Measurements from ENCODE around the gene SF3B2.
"Not testable (repeated sequence)": the region's sequence is repeated elsewhere in the genome, so short reads cannot be mapped to it uniquely, and the experiment has no call there.

Gene SF3B2

GRCh38 chr11:66072518-66072917, 20.4 kb downstream of the SF3B2 start:
- H3K27ac ChIP-seq (ENCODE audit: low read depth, low read length) = no peak overlapping the region

DNA sequence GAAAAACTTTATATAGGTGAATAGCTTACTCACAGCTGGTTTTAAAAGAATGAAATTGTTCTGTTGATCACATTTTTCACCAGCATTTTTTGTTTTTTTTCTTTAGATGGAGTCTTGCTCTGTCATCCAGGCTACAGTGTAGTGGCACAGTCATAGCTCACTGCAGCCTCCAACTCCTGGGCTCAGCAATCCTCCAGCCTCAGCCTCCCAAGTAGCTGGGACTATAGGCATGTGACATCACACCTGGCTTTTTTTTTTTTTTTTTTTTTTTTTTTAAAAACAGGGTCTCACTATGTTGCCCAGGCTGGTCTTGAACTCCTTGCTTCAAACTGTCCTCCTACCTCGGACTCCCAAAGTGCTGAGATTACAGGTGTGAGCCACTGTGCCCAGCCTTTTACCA, 21.5 kb downstream of the SF3B2 start:
- Histone ChIP-seq H3K4me1 (ENCODE audit: control insufficient read depth in 1 of 2, insufficient read depth in 2 of 2, low read length in 2 of 2) (peaks cover 9 to 13% of the 10 kb centered on the region in 2 donors), H3K27ac (ENCODE audit: low read depth, low read length) (no peak overlapping the region), H3K27me3 (ENCODE audit: control insufficient read depth in 1 of 2, insufficient read depth in 2 of 2, low read length in 2 of 2) (no peaks in the 10 kb centered on the region), H3K9me3 (ENCODE audit: control insufficient read depth in 1 of 2, low read length in 2 of 2) (no peaks in the 10 kb centered on the region), H3K4me3 (ENCODE audit: low read depth in 1 of 2, low read length in 2 of 2) (no peak overlapping the region), H3K36me3 (ENCODE audit: control insufficient read depth in 1 of 2, insufficient read depth in 2 of 2, low read length in 2 of 2) (peaks cover 3 to 7% of the 10 kb centered on the region in 2 donors), H3K9ac (ENCODE audit: low read depth in 1 of 2, low read length in 2 of 2) (no peak overlapping the region)

More at GRCh38 chr11:66072518-66072917, 20.4 kb downstream of the SF3B2 start:
- Histone ChIP-seq H3K4me3 (ENCODE audit: low read depth in 1 of 2, low read length in 2 of 2) (no peak overlapping the region), H3K36me3 (ENCODE audit: control insufficient read depth in 1 of 2, insufficient read depth in 2 of 2, low read length in 2 of 2) (peaks cover 4 to 19% of the 10 kb centered on the region in 2 donors), H3K9me3 (ENCODE audit: control insufficient read depth in 1 of 2, low read length in 2 of 2) (no peaks in the 10 kb centered on the region), H3K27me3 (ENCODE audit: control insufficient read depth in 1 of 2, insufficient read depth in 2 of 2, low read length in 2 of 2) (no peaks in the 10 kb centered on the region), H3K9ac (ENCODE audit: low read depth in 1 of 2, low read length in 2 of 2) (no peak overlapping the region), H3K4me1 (ENCODE audit: control insufficient read depth in 1 of 2, insufficient read depth in 2 of 2, low read length in 2 of 2) (peaks cover 9 to 16% of the 10 kb centered on the region in 2 donors)

- Histone ChIP-seq H3K4me3 (ENCODE audit: low read depth in 1 of 2, low read length in 2 of 2) (no peak overlapping the region), H3K27me3 (ENCODE audit: control insufficient read depth in 1 of 2, insufficient read depth in 2 of 2, low read length in 2 of 2) (no peaks in the 10 kb centered on the region), H3K9me3 (ENCODE audit: control insufficient read depth in 1 of 2, low read length in 2 of 2) (no peaks in the 10 kb centered on the region), H3K4me1 (ENCODE audit: control insufficient read depth in 1 of 2, insufficient read depth in 2 of 2, low read length in 2 of 2) (peaks cover 2 to 12% of the 10 kb centered on the region in 2 donors), H3K27ac (ENCODE audit: low read depth, low read length) (no peak overlapping the region), H3K9ac (ENCODE audit: low read depth in 1 of 2, low read length in 2 of 2) (no peak overlapping the region), H3K36me3 (ENCODE audit: control insufficient read depth in 1 of 2, insufficient read depth in 2 of 2, low read length in 2 of 2) (peaks cover 0 to 3% of the 10 kb centered on the region in 2 donors)
These were observed 23.1 kb downstream of the SF3B2 start for GRCh38 chr11:66075273-66075672.

- Histone ChIP-seq H3K27ac (ENCODE audit: low read depth, low read length) (no peak overlapping the region), H3K36me3 (ENCODE audit: control insufficient read depth in 1 of 2, insufficient read depth in 2 of 2, low read length in 2 of 2) (peaks cover 0 to 3% of the 10 kb centered on the region in 2 donors), H3K4me1 (ENCODE audit: control insufficient read depth in 1 of 2, insufficient read depth in 2 of 2, low read length in 2 of 2) (peaks cover 12 to 19% of the 10 kb centered on the region in 2 donors), H3K9ac (ENCODE audit: low read depth in 1 of 2, low read length in 2 of 2) (no peak overlapping the region), H3K4me3 (ENCODE audit: low read depth in 1 of 2, low read length in 2 of 2) (no peak overlapping the region), H3K27me3 (ENCODE audit: control insufficient read depth in 1 of 2, insufficient read depth in 2 of 2, low read length in 2 of 2) (no peaks in the 10 kb centered on the region), H3K9me3 (ENCODE audit: control insufficient read depth in 1 of 2, low read length in 2 of 2) (no peaks in the 10 kb centered on the region)
These were observed 24.4 kb downstream of the SF3B2 start for GRCh38 chr11:66076561-66076960.

DNA sequence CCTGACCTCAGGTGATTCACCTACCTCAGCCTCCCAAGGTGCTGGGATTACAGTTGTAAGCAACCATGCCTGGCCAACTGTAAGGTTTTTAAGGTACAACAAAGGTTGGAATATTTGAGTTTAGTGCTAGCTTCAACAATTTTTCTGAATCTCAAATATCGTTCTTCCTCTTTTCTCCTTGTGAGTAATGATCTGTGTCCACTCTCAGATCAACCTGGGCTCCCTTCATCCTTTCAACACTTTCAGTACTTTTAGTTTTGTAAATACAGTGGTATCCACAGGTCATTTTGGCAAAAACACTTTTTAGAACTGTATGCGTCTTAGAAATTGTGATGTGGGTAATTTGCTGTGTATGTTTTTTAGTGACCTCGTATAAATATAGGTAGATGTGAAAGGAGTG, 25.8 kb downstream of the SF3B2 start:
- peaks cover 0 to 3% of the 10 kb centered on the region in 2 donors for H3K36me3 ChIP-seq (ENCODE audit: control insufficient read depth in 1 of 2, insufficient read depth in 2 of 2, low read length in 2 of 2)
- no peak overlapping the region for H3K4me3 ChIP-seq (ENCODE audit: low read depth in 1 of 2, low read length in 2 of 2)
- no peaks in the 10 kb centered on the region for H3K27me3 ChIP-seq (ENCODE audit: control insufficient read depth in 1 of 2, insufficient read depth in 2 of 2, low read length in 2 of 2)
- no peak overlapping the region for H3K9ac ChIP-seq (ENCODE audit: low read depth in 1 of 2, low read length in 2 of 2)
- H3K27ac ChIP-seq (ENCODE audit: low read depth, low read length) = no peak overlapping the region
- H3K4me1 ChIP-seq (ENCODE audit: control insufficient read depth in 1 of 2, insufficient read depth in 2 of 2, low read length in 2 of 2) = peaks cover 20 to 24% of the 10 kb centered on the region in 2 donors
- H3K9me3 ChIP-seq (ENCODE audit: control insufficient read depth in 1 of 2, low read length in 2 of 2) = no peaks in the 10 kb centered on the region

GRCh38 chr11:66078949-66079348, 26.8 kb downstream of the SF3B2 start:
- not testable (repeated sequence) for H3K27ac ChIP-seq (ENCODE audit: low read depth, low read length)
- H3K4me1 ChIP-seq (ENCODE audit: control insufficient read depth in 1 of 2, insufficient read depth in 2 of 2, low read length in 2 of 2) = peaks cover 30 to 35% of the 10 kb centered on the region in 2 donors

GRCh38 chr11:66080055-66080817, 28.1 kb downstream of the SF3B2 start:
- H3K9ac ChIP-seq (ENCODE audit: low read depth in 1 of 2, low read length in 2 of 2) = no peak overlapping the region
- H3K36me3 ChIP-seq (ENCODE audit: control insufficient read depth in 1 of 2, insufficient read depth in 2 of 2, low read length in 2 of 2) = peaks cover 0 to 3% of the 10 kb centered on the region in 2 donors
- no peaks in the 10 kb centered on the region for H3K27me3 ChIP-seq (ENCODE audit: control insufficient read depth in 1 of 2, insufficient read depth in 2 of 2, low read length in 2 of 2)
- H3K27ac ChIP-seq (ENCODE audit: low read depth, low read length) = no peak overlapping the region
- no peaks in the 10 kb centered on the region for H3K9me3 ChIP-seq (ENCODE audit: control insufficient read depth in 1 of 2, low read length in 2 of 2)
- H3K4me3 ChIP-seq (ENCODE audit: low read depth in 1 of 2, low read length in 2 of 2) = no peak overlapping the region
- H3K4me1 ChIP-seq (ENCODE audit: control insufficient read depth in 1 of 2, insufficient read depth in 2 of 2, low read length in 2 of 2) = peaks cover 33 to 39% of the 10 kb centered on the region in 2 donors

More at GRCh38 chr11:66078949-66079348, 26.8 kb downstream of the SF3B2 start:
- not testable (repeated sequence) for H3K4me3 ChIP-seq (ENCODE audit: low read depth in 1 of 2, low read length in 2 of 2); H3K9me3 ChIP-seq (ENCODE audit: control insufficient read depth in 1 of 2, low read length in 2 of 2); H3K9ac ChIP-seq (ENCODE audit: low read depth in 1 of 2, low read length in 2 of 2); H3K36me3 ChIP-seq (ENCODE audit: control insufficient read depth in 1 of 2, insufficient read depth in 2 of 2, low read length in 2 of 2); H3K27me3 ChIP-seq (ENCODE audit: control insufficient read depth in 1 of 2, insufficient read depth in 2 of 2, low read length in 2 of 2)

DNA sequence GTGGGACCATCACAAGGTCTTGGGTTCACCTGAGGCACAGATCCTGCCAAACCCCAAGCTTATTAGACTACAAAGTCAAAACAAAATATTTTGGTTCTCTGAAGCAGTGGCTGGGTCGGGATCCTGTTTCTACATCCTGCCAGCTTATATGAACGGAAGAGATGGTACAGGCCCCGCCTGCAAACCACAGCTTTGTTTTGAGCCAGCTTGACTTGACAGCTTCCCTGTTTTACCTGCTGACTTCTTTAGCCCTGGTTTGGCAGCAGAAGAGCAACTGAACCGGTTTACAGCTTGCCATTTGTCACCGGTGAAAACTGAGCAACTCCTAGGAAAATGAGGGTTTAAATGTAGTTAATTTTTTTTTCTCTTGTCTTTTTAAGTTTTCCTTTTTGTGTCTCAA, 29.3 kb downstream of the SF3B2 start:
- Histone ChIP-seq H3K9me3 (ENCODE audit: control insufficient read depth in 1 of 2, low read length in 2 of 2) (no peaks in the 10 kb centered on the region), H3K36me3 (ENCODE audit: control insufficient read depth in 1 of 2, insufficient read depth in 2 of 2, low read length in 2 of 2) (peaks cover 0 to 3% of the 10 kb centered on the region in 2 donors), H3K4me1 (ENCODE audit: control insufficient read depth in 1 of 2, insufficient read depth in 2 of 2, low read length in 2 of 2) (peaks cover 33 to 39% of the 10 kb centered on the region in 2 donors), H3K4me3 (ENCODE audit: low read depth in 1 of 2, low read length in 2 of 2) (peak overlapping the region in 1 of 2 donors; percentile 4), H3K9ac (ENCODE audit: low read depth in 1 of 2, low read length in 2 of 2) (peak overlapping the region in 1 of 2 donors; percentile 39), H3K27me3 (ENCODE audit: control insufficient read depth in 1 of 2, insufficient read depth in 2 of 2, low read length in 2 of 2) (no peaks in the 10 kb centered on the region), H3K27ac (ENCODE audit: low read depth, low read length) (peak overlapping the region; percentile 34)

GRCh38 chr11:66082946-66083698, 31.0 kb downstream of the SF3B2 start:
- H3K4me1 ChIP-seq (ENCODE audit: control insufficient read depth in 1 of 2, insufficient read depth in 2 of 2, low read length in 2 of 2) = peaks cover 33 to 39% of the 10 kb centered on the region in 2 donors
- no peak overlapping the region for H3K27ac ChIP-seq (ENCODE audit: low read depth, low read length)

GRCh38 chr11:66083767-66084166, 31.6 kb downstream of the SF3B2 start:
- Histone ChIP-seq H3K27ac (ENCODE audit: low read depth, low read length) (no peak overlapping the region), H3K4me3 (ENCODE audit: low read depth in 1 of 2, low read length in 2 of 2) (no peak overlapping the region), H3K9ac (ENCODE audit: low read depth in 1 of 2, low read length in 2 of 2) (peak overlapping the region in 1 of 2 donors; percentile 38), H3K4me1 (ENCODE audit: control insufficient read depth in 1 of 2, insufficient read depth in 2 of 2, low read length in 2 of 2) (peaks cover 33 to 39% of the 10 kb centered on the region in 2 donors), H3K27me3 (ENCODE audit: control insufficient read depth in 1 of 2, insufficient read depth in 2 of 2, low read length in 2 of 2) (no peaks in the 10 kb centered on the region), H3K9me3 (ENCODE audit: control insufficient read depth in 1 of 2, low read length in 2 of 2) (no peaks in the 10 kb centered on the region), H3K36me3 (ENCODE audit: control insufficient read depth in 1 of 2, insufficient read depth in 2 of 2, low read length in 2 of 2) (no peaks in the 10 kb centered on the region)

More at GRCh38 chr11:66082946-66083698, 31.0 kb downstream of the SF3B2 start:
- Histone ChIP-seq H3K36me3 (ENCODE audit: control insufficient read depth in 1 of 2, insufficient read depth in 2 of 2, low read length in 2 of 2) (no peaks in the 10 kb centered on the region), H3K27me3 (ENCODE audit: control insufficient read depth in 1 of 2, insufficient read depth in 2 of 2, low read length in 2 of 2) (no peaks in the 10 kb centered on the region), H3K9me3 (ENCODE audit: control insufficient read depth in 1 of 2, low read length in 2 of 2) (no peaks in the 10 kb centered on the region), H3K9ac (ENCODE audit: low read depth in 1 of 2, low read length in 2 of 2) (peak overlapping the region in 1 of 2 donors; percentile 38), H3K4me3 (ENCODE audit: low read depth in 1 of 2, low read length in 2 of 2) (no peak overlapping the region)
